Hepatocyte (in vitro differentiated cells): ENCODE measurements around the gene TSPAN3.

Source experiments
- EZH2 ChIP-seq: fragments of 200-600 bp; sonication (generic); IDR thresholded peaks from 2 replicates; pipeline ENCODE4 v1.6.1; 2016; ENCODE audit warnings: antibody characterized with exemption, mild to moderate bottlenecking, borderline replicate concordance
- EZH2phosphoT487 ChIP-seq: fragments of 200-600 bp; sonication (generic); IDR thresholded peaks from one replicate; pipeline ENCODE4 v1.6.1; 2018; ENCODE audit warnings: antibody characterized with exemption, mild to moderate bottlenecking, low read depth, moderate library complexity; ENCODE audit not compliant: unreplicated experiment, severe bottlenecking
- TF ChIP-seq, protein P1 (sequence below): fragments of 200-600 bp; sonication (generic); IDR thresholded peaks from 2 replicates; pipeline ENCODE4 v1.5.1; 2016; ENCODE audit warnings: antibody characterized with exemption, mild to moderate bottlenecking; ENCODE audit not compliant: poor library complexity

DNA sequence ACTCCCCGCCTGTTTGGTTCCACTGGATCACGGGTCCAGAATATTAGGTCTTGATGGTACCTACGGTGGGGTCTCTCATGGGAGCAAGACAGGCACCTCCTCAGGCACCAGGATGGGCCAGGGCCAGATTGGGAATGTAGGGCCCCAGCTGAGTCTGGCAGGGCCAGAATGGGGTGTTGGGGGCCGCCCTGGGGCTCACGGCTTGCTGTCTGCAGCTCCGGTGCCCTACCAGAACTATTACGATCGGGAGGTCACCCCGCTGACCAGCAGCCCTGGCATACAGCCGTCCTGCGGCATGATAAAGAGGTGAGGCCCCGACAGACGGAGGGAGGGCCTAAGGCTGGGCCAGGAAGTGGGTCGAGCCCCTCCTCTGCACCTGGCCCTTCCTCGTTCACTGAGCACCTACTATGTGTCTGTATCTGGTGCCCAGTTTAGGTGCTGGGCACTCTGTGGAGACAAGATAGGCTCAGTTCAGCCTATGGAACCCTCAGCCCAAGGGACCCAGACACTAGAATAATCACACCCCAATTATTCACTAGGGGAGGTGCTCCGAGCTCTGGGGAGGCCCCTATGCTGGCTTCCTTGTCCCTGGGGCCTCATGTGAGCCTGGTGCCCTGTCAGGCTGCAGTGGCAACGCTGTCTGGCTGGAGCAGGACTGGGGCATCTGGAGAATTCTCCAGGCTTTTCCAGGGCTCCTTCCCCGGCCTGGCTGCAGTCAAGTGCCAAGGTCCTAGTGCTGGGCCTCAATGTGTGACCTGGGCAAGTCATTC, 38.1 kb downstream of the TSPAN3 start:
- TF ChIP-seq, protein P1, sequence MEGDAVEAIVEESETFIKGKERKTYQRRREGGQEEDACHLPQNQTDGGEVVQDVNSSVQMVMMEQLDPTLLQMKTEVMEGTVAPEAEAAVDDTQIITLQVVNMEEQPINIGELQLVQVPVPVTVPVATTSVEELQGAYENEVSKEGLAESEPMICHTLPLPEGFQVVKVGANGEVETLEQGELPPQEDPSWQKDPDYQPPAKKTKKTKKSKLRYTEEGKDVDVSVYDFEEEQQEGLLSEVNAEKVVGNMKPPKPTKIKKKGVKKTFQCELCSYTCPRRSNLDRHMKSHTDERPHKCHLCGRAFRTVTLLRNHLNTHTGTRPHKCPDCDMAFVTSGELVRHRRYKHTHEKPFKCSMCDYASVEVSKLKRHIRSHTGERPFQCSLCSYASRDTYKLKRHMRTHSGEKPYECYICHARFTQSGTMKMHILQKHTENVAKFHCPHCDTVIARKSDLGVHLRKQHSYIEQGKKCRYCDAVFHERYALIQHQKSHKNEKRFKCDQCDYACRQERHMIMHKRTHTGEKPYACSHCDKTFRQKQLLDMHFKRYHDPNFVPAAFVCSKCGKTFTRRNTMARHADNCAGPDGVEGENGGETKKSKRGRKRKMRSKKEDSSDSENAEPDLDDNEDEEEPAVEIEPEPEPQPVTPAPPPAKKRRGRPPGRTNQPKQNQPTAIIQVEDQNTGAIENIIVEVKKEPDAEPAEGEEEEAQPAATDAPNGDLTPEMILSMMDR, result no peak
- TF ChIP-seq EZH2phosphoT487, result no peak
- TF ChIP-seq EZH2, result no peak
